T-cell (primary cell): Measurements from ENCODE around the gene PRIMA1. TPM values are rescaled to one million over a fixed set of nuclear protein-coding genes. Genes with fewer than 3 reads are reported as not detected.

Experiments used
- ATAC-seq, 4 experiments: fragments of 200-7000 bp in 3 of 4; fragments of 150-1000 bp in 1 of 4; cut with Tn5 transposase; replicated peaks in 1 of 4; 1 replicate in 3 of 4; 2 replicates in 1 of 4; pipeline ENCODE4 v1.10.0; 2021; ENCODE audit warnings: moderate library complexity in 3 of 4, mild to moderate bottlenecking in 2 of 4, moderate number of reproducible peaks in 1 of 4
- CTCF ChIA-PET, 2 donors: fragments of 300-600 bp; sonication (Branson Sonifier 250); formaldehyde crosslinking; loops; one replicate each; lab custom pipeline; 2022; ENCODE audit warnings: antibody characterized with exemption in 2 of 2; lab: Charles Lee
- POLR2A ChIA-PET, 2 donors: fragments of 300-600 bp; sonication (Branson Sonifier 250); formaldehyde crosslinking; loops; one replicate each; lab custom pipeline; 2022; ENCODE audit warnings: antibody characterized with exemption in 2 of 2; lab: Charles Lee
- DNase-seq, 35 experiments: peaks; one replicate each; pipeline versions ENCODE4 v3.0.0 to v3.0.0-alpha.2; 2013 to 2023
- H3K27ac ChIP-seq: one replicate; pipeline ENCODE4 v1.5.1; 2013; ENCODE audit warnings: low read length
- H3K27me3 ChIP-seq, 2 experiments: replicated peaks in 1 of 2; 1 replicate in 1 of 2; 2 replicates in 1 of 2; pipeline versions ENCODE4 v1.6.1 to v1.7.0; 2013; ENCODE audit warnings: low read length in 1 of 2, mixed read lengths in 1 of 2; ENCODE audit not compliant: control insufficient read depth in 2 of 2, insufficient read depth in 2 of 2; ENCODE audit errors: extremely low read depth in 1 of 2
- H3K36me3 ChIP-seq, 2 donors: 1 replicate in 1 of 2; 2 replicates in 1 of 2; pipeline versions ENCODE4 v1.6.1 to v1.7.0; 2013; ENCODE audit warnings: low read length in 1 of 2; ENCODE audit not compliant: control insufficient read depth in 2 of 2, insufficient read depth in 1 of 2; ENCODE audit errors: extremely low read depth in 1 of 2
- H3K4me1 ChIP-seq, 2 experiments: 1 replicate in 1 of 2; 2 replicates in 1 of 2; pipeline versions ENCODE4 v1.6.1 to v1.7.0; 2013; ENCODE audit warnings: low read length in 2 of 2, mixed read lengths in 1 of 2; ENCODE audit not compliant: insufficient read depth in 2 of 2, control insufficient read depth in 1 of 2; ENCODE audit errors: extremely low read depth in 1 of 2
- H3K4me3 ChIP-seq, 2 donors: 1 replicate in 1 of 2; 2 replicates in 1 of 2; pipeline versions ENCODE4 v1.5.1 to v1.7.0; 2013; ENCODE audit warnings: mild to moderate bottlenecking in 2 of 2, low read length in 1 of 2, moderate library complexity in 1 of 2; ENCODE audit not compliant: control insufficient read depth in 1 of 2; ENCODE audit errors: extremely low read depth in 1 of 2
- H3K9me3 ChIP-seq: 2 replicates; pipeline ENCODE4 v1.7.0; 2013
- H3K27ac Mint-ChIP-seq, 2 donors: one replicate each; pipeline ENCODE4 v1.8.0; 2020 to 2021; ENCODE audit warnings: mild to moderate bottlenecking in 2 of 2, mixed read lengths in 2 of 2
- H3K27me3 Mint-ChIP-seq, 2 donors: one replicate each; pipeline ENCODE4 v1.8.0; 2021 to 2022; ENCODE audit warnings: mixed read lengths in 2 of 2
- H3K36me3 Mint-ChIP-seq: one replicate; pipeline ENCODE4 v1.8.0; 2021; ENCODE audit warnings: mixed read lengths
- H3K4me1 Mint-ChIP-seq, 3 donors: one replicate each; pipeline ENCODE4 v1.8.0; 2020 to 2022; ENCODE audit warnings: mixed read lengths in 3 of 3, mild to moderate bottlenecking in 1 of 3
- H3K4me3 Mint-ChIP-seq, 3 donors: one replicate each; pipeline ENCODE4 v1.8.0; 2020 to 2022; ENCODE audit warnings: mild to moderate bottlenecking in 3 of 3, mixed read lengths in 3 of 3, moderate library complexity in 3 of 3
- H3K9me3 Mint-ChIP-seq, 3 donors: one replicate each; pipeline ENCODE4 v1.8.0; 2020 to 2022; ENCODE audit warnings: mixed read lengths in 3 of 3
- WGBS: methylation state at CpG from one replicate; pipeline ENCODE4 v1.1.5; 2013; ENCODE audit warnings: missing lambda C conversion rate; ENCODE audit not compliant: insufficient coverage; 5-methylcytosine and 5-hydroxymethylcytosine counted together
- total RNA-seq, 35 experiments: library from RNA in 6 of 35; stranded (reverse) in 6 of 35; fragments of 120-200 nt in 1 of 35; gene quantifications; one replicate each; pipeline versions ENCODE4 v1.2.1 to v1.2.4 and lab custom pipeline; 2013 to 2026

The PRIMA1 gene
- total RNA-seq, 5 donors from 2014 or later (not counting 1 experiment from before 2014, with no cell fraction given) = not detected

DNA sequence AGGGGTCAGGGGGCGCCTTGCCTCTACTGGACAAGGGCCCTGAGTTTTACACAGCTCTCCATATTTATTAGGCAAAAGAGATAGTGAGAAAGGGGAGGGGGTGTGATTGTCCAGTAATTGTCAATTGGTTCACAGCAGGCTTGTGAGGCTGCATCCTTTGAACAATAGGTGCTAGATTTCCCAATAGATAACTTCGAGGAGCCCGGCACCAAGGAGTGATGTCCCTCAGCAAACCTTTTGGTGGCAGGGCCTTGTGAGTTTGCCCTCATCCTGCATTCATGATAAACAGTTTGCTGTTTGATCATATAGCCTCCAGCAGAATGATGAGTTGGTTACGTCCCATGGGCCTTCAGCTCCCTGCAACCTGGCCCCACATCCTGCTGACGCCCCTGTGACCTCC is 2.7 kb upstream of the PRIMA1 start:
- Histone ChIP-seq H3K4me1 (no peaks in the 10 kb centered on the region), H3K36me3 (no peaks in the 10 kb centered on the region), H3K9me3 (no peaks in the 10 kb centered on the region), H3K27ac (no peak overlapping the region), H3K4me3 (no peak overlapping the region), H3K27me3 (peaks cover 4 to 47% of the 10 kb centered on the region in 2 experiments)
- ATAC-seq (no peak), DNase-seq (no peak)
- Mint-ChIP-seq H3K27ac (no peak overlapping the region), H3K36me3 (no peaks in the 10 kb centered on the region), H3K4me3 (no peak overlapping the region), H3K9me3 (peaks cover 0 to 4% (median 0%) of the 10 kb centered on the region in 3 donors), H3K4me1 (peaks cover 5 to 10% (median 9%) of the 10 kb centered on the region in 3 donors), H3K27me3 (peaks cover 57 to 65% of the 10 kb centered on the region in 2 donors)
- ChIA-PET POLR2A (no interaction called here), CTCF (no interaction called here)
- WGBS = 55% methylated on average over 4 of the region's 5 CpGs

DNA sequence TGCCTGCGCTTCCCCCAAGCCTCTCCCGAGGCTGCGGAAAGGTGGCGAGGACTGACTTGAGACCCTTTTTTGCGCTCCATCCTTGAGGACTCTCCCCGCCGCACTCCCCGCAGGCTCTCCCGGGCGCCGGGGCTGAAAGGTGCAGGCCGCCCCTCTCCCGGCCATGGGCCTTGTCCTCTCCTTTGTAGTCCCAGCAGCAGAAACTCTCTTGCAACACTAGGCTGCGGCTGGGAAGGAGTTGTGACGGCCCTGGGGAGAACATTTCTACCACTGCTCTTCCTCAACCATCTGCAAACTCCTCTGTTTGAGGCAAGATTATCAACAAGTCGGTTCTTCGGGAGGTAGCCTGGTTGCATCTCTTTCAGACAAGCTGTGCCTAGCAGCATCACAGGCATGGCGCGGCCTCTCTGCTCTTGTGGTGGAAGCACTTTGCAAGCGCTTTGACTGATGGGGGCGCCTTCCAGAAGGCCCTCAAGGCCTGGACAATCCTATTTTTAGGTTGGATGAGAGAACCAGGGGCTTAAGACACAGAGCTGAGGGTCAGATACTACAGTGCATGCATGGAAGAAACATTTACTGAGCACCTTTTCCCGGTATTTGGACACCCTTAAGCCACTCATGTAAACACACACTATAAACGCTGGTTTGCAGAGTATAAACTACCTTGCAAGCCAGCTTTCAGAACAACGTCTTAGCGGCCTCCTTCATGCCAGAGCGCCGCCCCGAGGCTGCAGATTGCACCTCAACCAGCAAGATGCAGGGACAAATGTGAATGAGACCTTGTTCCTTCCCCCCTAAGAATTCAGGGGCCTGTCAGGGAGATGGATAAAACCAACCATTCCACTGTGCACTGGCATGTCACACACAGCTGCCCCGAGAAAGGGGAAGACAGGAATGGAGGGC is 1.2 kb upstream of the PRIMA1 start:
- WGBS = 28% methylated on average over 26 of the region's 29 CpGs
- H3K27me3 ChIP-seq = peaks cover 4 to 47% of the 10 kb centered on the region in 2 experiments
- peaks cover 66 to 73% of the 10 kb centered on the region in 2 donors for H3K27me3 Mint-ChIP-seq
- H3K4me1 ChIP-seq = no peaks in the 10 kb centered on the region
- no peak overlapping the region for H3K4me3 ChIP-seq
- H3K36me3 Mint-ChIP-seq = no peaks in the 10 kb centered on the region
- H3K4me1 Mint-ChIP-seq = peaks cover 5 to 10% (median 9%) of the 10 kb centered on the region in 3 donors
- H3K4me3 Mint-ChIP-seq = peak overlapping the region in 1 of 3 donors; percentile 22
- POLR2A ChIA-PET = no interaction called here
- DNase-seq = no peak
- H3K27ac ChIP-seq = no peak overlapping the region
- no peaks in the 10 kb centered on the region for H3K36me3 ChIP-seq
- no peak for ATAC-seq
- peak overlapping the region in 1 of 2 donors; percentile 36 for H3K27ac Mint-ChIP-seq
- no peaks in the 10 kb centered on the region for H3K9me3 ChIP-seq
- CTCF ChIA-PET = no interaction called here
- peaks cover 0 to 4% (median 0%) of the 10 kb centered on the region in 3 donors for H3K9me3 Mint-ChIP-seq

DNA sequence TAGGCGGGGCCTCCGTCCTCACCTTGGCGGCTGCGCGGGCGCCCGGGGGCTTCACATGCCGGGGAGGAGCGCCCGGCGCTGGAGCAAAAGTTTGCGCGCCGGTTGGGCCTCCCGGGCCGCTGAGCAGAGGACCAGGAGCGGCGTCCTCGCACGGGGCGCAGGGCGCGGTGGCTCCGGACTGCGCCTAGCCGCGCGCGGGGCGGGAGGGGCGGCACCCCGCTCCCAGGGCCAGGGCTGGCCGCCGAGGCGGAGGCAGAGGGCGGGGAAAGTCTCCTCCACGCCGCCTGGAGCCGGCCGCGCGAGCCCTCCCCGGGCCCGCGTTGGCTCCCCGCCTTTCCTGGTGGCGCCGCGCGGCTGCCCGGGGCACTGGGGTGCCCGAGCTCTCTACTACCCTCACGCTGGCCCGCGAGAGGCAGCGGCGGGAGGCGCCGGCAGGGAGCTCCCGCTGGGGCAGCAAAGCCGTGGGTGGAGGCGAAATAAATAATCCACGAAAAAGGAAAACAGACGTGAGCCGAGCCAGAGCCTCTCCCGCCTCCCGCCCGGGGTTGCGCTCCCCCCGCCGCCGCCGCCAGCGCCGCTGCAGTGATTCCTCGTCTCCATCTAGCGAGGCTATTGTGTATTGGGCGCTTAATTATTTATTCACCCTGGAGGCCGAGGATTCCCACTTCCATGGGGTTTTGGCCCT is 400 bp upstream of the PRIMA1 start:
- Histone ChIP-seq H3K27me3 (peaks cover 6 to 42% of the 10 kb centered on the region in 2 experiments), H3K4me3 (no peak overlapping the region), H3K27ac (no peak overlapping the region), H3K4me1 (no peaks in the 10 kb centered on the region), H3K9me3 (no peaks in the 10 kb centered on the region), H3K36me3 (no peaks in the 10 kb centered on the region)
- H3K9me3 Mint-ChIP-seq = no peaks in the 10 kb centered on the region
- WGBS = 4% methylated on average over 79 of the region's 79 CpGs
- DNase-seq (no peak), ATAC-seq (no peak)
- no peak overlapping the region for H3K27ac Mint-ChIP-seq
- H3K4me3 Mint-ChIP-seq = no peak overlapping the region
- H3K4me1 Mint-ChIP-seq = peaks cover 5 to 10% (median 9%) of the 10 kb centered on the region in 3 donors
- peaks cover 66 to 74% of the 10 kb centered on the region in 2 donors for H3K27me3 Mint-ChIP-seq
- ChIA-PET POLR2A (no interaction called here), CTCF (no interaction called here)
- no peaks in the 10 kb centered on the region for H3K36me3 Mint-ChIP-seq

- no peak overlapping the region for H3K4me3 ChIP-seq
- Mint-ChIP-seq H3K27me3 (peaks cover 62 to 70% of the 10 kb centered on the region in 2 donors), H3K9me3 (no peaks in the 10 kb centered on the region), H3K4me1 (peaks cover 5 to 10% (median 9%) of the 10 kb centered on the region in 3 donors), H3K4me3 (no peak overlapping the region), H3K36me3 (no peaks in the 10 kb centered on the region), H3K27ac (no peak overlapping the region)
- no peaks in the 10 kb centered on the region for H3K9me3 ChIP-seq
- H3K36me3 ChIP-seq = no peaks in the 10 kb centered on the region
- ChIA-PET CTCF (no interaction called here), POLR2A (no interaction called here)
- H3K27ac ChIP-seq = no peak overlapping the region
- WGBS = 8% methylated on average over 50 of the region's 52 CpGs
- no peaks in the 10 kb centered on the region for H3K4me1 ChIP-seq
- ATAC-seq = no peak
- H3K27me3 ChIP-seq = peaks cover 6 to 41% of the 10 kb centered on the region in 2 experiments
- DNase-seq = no peak
Measured at GRCh38 chr14:93787465-93788292, 606 bp downstream of the PRIMA1 start.

GRCh38 chr14:93785423-93785822 is 2.9 kb downstream of the PRIMA1 start:
- H3K27me3 Mint-ChIP-seq = peaks cover 44 to 55% of the 10 kb centered on the region in 2 donors
- Histone ChIP-seq H3K27me3 (peaks cover 6 to 37% of the 10 kb centered on the region in 2 experiments), H3K4me1 (no peaks in the 10 kb centered on the region), H3K4me3 (no peak overlapping the region), H3K27ac (no peak overlapping the region), H3K36me3 (no peaks in the 10 kb centered on the region), H3K9me3 (no peaks in the 10 kb centered on the region)
- H3K27ac Mint-ChIP-seq = no peak overlapping the region
- ATAC-seq (no peak), DNase-seq (no peak)
- CTCF ChIA-PET = no interaction called here
- peaks cover 5 to 10% (median 9%) of the 10 kb centered on the region in 3 donors for H3K4me1 Mint-ChIP-seq
- 70% methylated on average over 4 of the region's 4 CpGs for WGBS
- POLR2A ChIA-PET = no interaction called here
- H3K9me3 Mint-ChIP-seq = no peaks in the 10 kb centered on the region
- no peak overlapping the region for H3K4me3 Mint-ChIP-seq
- no peaks in the 10 kb centered on the region for H3K36me3 Mint-ChIP-seq

DNA sequence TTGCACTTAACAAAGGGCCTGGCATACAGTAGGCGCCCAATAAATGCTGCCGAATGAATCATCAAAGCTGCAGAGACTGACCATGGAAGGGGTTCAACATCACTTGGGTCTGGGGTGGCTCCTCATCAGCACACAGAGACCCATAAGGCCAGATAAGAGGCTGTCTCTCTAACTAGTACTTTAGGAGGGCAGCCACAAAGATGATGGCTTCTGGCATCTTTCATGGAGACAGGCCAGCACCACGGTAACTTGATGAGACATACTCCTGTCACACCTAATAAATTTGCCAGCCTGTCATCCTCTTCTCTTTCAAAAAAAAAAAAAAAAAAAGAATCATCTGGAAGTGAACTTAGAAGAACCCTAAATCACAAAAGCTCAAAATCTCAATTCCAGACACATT is 3.4 kb downstream of the PRIMA1 start:
- Histone ChIP-seq H3K4me3 (no peak overlapping the region), H3K27ac (no peak overlapping the region), H3K4me1 (no peaks in the 10 kb centered on the region), H3K9me3 (no peaks in the 10 kb centered on the region), H3K36me3 (no peaks in the 10 kb centered on the region), H3K27me3 (peaks cover 6 to 34% of the 10 kb centered on the region in 2 experiments)
- no peak for ATAC-seq
- no peak for DNase-seq
- Mint-ChIP-seq H3K4me3 (no peak overlapping the region), H3K36me3 (no peaks in the 10 kb centered on the region), H3K4me1 (peaks cover 5 to 10% (median 9%) of the 10 kb centered on the region in 3 donors), H3K27ac (no peak overlapping the region), H3K27me3 (peaks cover 39 to 50% of the 10 kb centered on the region in 2 donors), H3K9me3 (no peaks in the 10 kb centered on the region)
- no CpG with 5 or more reads among the region's 3 CpGs for WGBS
- POLR2A ChIA-PET = no interaction called here
- CTCF ChIA-PET = no interaction called here
